ENCODE data around the gene KCNQ1.

The KCNQ1 gene

GRCh38 chr11:2532704-2533586, 88.1 kb downstream of the KCNQ1 start:
- Histone ChIP-seq H3K27ac (peak overlapping the region; percentile 22; the same call in 1 of the 2 replicates), H3K36me3 (no peaks in the 10 kb centered on the region), H3K27me3 (ENCODE audit: insufficient read depth, low read depth, severe bottlenecking) (no peaks in the 10 kb centered on the region), H3K4me3 (ENCODE audit: low read depth, low read length) (peak overlapping the region; percentile 21), H3K9me3 (ENCODE audit: severe bottlenecking) (no peaks in the 10 kb centered on the region)
- TF ChIP-seq, protein P1, sequence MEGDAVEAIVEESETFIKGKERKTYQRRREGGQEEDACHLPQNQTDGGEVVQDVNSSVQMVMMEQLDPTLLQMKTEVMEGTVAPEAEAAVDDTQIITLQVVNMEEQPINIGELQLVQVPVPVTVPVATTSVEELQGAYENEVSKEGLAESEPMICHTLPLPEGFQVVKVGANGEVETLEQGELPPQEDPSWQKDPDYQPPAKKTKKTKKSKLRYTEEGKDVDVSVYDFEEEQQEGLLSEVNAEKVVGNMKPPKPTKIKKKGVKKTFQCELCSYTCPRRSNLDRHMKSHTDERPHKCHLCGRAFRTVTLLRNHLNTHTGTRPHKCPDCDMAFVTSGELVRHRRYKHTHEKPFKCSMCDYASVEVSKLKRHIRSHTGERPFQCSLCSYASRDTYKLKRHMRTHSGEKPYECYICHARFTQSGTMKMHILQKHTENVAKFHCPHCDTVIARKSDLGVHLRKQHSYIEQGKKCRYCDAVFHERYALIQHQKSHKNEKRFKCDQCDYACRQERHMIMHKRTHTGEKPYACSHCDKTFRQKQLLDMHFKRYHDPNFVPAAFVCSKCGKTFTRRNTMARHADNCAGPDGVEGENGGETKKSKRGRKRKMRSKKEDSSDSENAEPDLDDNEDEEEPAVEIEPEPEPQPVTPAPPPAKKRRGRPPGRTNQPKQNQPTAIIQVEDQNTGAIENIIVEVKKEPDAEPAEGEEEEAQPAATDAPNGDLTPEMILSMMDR (IDR thresholded peaks at IDR 0.05; ENCODE audit: low read depth, low read length): peak; percentile 99
- peak; percentile 96 for DNase-seq

GRCh38 chr11:2533587-2534133, 88.9 kb downstream of the KCNQ1 start:
- TF ChIP-seq, protein P1 (IDR thresholded peaks at IDR 0.05; ENCODE audit: low read depth, low read length): no peak
- H3K4me3 ChIP-seq (ENCODE audit: low read depth, low read length): no peak overlapping the region
- H3K9me3 ChIP-seq (ENCODE audit: severe bottlenecking): no peaks in the 10 kb centered on the region
- no peaks in the 10 kb centered on the region for H3K36me3 ChIP-seq
- no peaks in the 10 kb centered on the region for H3K27me3 ChIP-seq (ENCODE audit: insufficient read depth, low read depth, severe bottlenecking)
- no peak overlapping the region for H3K27ac ChIP-seq
- DNase-seq: peak; percentile 37

DNA sequence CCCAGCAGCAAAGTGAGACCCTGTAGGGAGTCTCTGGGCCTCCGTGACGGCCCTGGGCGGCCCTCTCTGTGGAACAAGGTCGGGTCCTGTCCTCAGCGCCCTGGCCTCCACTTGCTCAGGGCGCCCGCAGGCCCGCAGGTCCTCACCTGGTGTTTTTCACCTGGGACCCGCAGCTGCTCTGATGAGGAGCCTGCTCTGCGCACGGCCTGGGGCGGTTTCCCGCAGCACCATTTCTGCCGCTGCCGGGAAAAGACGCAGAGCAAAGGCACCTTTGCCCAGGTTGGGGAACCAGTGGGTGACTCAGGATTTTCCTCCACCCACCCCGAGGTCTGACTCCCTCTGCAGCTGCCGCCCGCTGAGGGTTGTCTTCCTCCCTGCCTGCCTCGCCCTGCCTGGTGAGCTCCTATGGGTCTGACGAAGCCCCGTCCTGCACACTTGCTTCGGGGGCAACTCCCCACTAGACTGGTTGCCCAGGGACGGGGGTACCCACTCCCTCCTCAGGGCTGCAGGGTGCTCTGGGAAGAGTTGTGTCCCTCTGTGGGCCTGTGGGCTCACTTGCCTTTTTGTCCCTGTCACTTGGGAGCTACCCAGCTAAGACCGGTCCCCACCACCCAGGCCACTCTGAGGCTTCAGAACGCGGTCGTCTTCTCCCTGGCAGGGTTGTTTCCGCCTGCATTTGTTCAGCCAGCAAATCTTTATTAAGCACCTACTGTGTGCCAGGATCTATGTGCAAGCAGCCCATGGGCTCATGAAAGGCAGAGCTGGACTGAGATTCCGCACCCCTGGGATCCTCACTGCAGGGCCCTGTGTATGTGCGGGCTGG, 89.5 kb downstream of the KCNQ1 start:
- no peak overlapping the region for H3K4me3 ChIP-seq (ENCODE audit: low read depth, low read length)
- H3K9me3 ChIP-seq (ENCODE audit: severe bottlenecking): no peaks in the 10 kb centered on the region
- H3K27ac ChIP-seq: no peak overlapping the region
- H3K27me3 ChIP-seq (ENCODE audit: insufficient read depth, low read depth, severe bottlenecking): no peaks in the 10 kb centered on the region
- no peak for DNase-seq
- H3K36me3 ChIP-seq: no peaks in the 10 kb centered on the region
- TF ChIP-seq, protein P1 (IDR thresholded peaks at IDR 0.05; ENCODE audit: low read depth, low read length): no peak

- Histone ChIP-seq H3K36me3 (no peaks in the 10 kb centered on the region), H3K27ac (no peak overlapping the region), H3K9me3 (ENCODE audit: severe bottlenecking) (no peaks in the 10 kb centered on the region), H3K27me3 (ENCODE audit: insufficient read depth, low read depth, severe bottlenecking) (no peaks in the 10 kb centered on the region), H3K4me3 (ENCODE audit: low read depth, low read length) (no peak overlapping the region)
- DNase-seq: no peak
- TF ChIP-seq, protein P1 (IDR thresholded peaks at IDR 0.05; ENCODE audit: low read depth, low read length): no peak
These were observed 90.3 kb downstream of the KCNQ1 start for GRCh38 chr11:2534957-2535672.

DNA sequence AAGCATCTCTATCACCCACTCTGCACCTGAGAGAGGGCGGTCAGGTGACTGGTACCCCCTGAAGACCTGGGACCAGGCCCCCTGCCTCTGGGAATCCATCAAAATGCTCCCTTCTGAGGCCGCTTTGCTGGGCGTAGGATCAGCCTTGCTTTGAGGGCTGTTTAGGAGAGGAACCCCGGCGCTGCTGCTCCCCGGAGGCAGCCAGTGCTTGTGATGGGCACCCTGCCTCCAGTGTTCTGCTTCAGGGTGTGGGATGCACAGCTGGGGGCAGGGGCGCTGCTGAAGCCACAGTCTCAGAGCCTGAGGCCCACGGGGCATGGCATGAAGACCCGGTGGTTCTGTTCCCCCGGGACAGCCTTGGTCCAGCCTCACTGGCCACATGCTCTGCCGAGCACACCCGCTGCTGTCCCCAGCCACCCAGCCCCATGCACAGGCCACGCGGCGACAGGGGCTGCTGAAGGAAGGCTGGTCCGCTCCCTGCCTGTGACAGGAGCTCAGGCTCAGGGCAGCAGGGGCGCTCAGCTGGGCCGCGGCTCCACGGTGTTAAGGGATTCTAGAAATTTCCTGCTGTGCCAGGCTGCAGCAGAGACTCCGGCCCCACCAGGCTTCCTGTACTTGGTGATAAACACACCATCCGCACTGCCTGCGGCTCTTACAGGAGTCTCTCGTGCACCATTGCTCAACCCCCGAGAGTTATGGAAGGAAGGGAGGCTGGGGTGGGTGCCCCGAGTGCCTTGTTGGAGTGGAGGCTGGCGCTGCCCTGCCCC, 91.0 kb downstream of the KCNQ1 start:
- no peak for DNase-seq
- TF ChIP-seq, protein P1 (IDR thresholded peaks at IDR 0.05; ENCODE audit: low read depth, low read length): no peak
- no peak overlapping the region for H3K27ac ChIP-seq
- H3K9me3 ChIP-seq (ENCODE audit: severe bottlenecking): no peaks in the 10 kb centered on the region
- H3K36me3 ChIP-seq: no peaks in the 10 kb centered on the region
- H3K27me3 ChIP-seq (ENCODE audit: insufficient read depth, low read depth, severe bottlenecking): no peaks in the 10 kb centered on the region
- H3K4me3 ChIP-seq (ENCODE audit: low read depth, low read length): no peak overlapping the region
